IMR-90 (cell line): ENCODE data around the gene DENND1B. TPM values are rescaled to one million over a fixed set of nuclear protein-coding genes. Genes with fewer than 3 reads are reported as not detected.

Source experiments
- ATAC-seq: fragments of 200-7000 bp; cut with Tn5 transposase; 2 replicates; pipeline ENCODE4 v1.9.1; 2020; ENCODE audit warnings: low read depth, mild to moderate bottlenecking, moderate library complexity
- BruUV-seq: library from RNA; stranded (reverse); fragments of 400-500 nt; replicated peaks from 2 replicates; lab custom pipeline; 2021; lab: Mats Ljungman, UMichigan
- CTCF ChIA-PET: fragments of 300-600 bp; formaldehyde crosslinking; extraction: SDS; loops from one replicate; lab custom pipeline; 2021; ENCODE audit warnings: antibody characterized with exemption; lab: Yijun Ruan, JAX
- POLR2A ChIA-PET: fragments of 300-600 bp; sonication (Branson Sonifier 250); formaldehyde crosslinking; loops from one replicate; lab custom pipeline; 2022; ENCODE audit warnings: antibody characterized with exemption; ENCODE audit not compliant: unreplicated experiment; lab: Charles Lee
- DNase-seq: peaks from one replicate; pipeline ENCODE4 v3.0.0; 2013
- H2AFZ ChIP-seq: replicated peaks from 2 replicates; pipeline ENCODE3; 2013; ENCODE audit warnings: low read length, mild to moderate bottlenecking; ENCODE audit not compliant: poor library complexity
- H2AK5ac ChIP-seq: 2 replicates; pipeline ENCODE4 v1.6.1; 2013; ENCODE audit warnings: low read depth, low read length, inconsistent platforms
- H2AK9ac ChIP-seq: replicated peaks from 2 replicates; pipeline ENCODE3; 2013; ENCODE audit warnings: mild to moderate bottlenecking, low read depth, low read length, moderate library complexity; ENCODE audit not compliant: poor library complexity
- H2BK120ac ChIP-seq: 2 replicates; pipeline ENCODE4 v1.6.1; 2013; ENCODE audit warnings: low read depth, low read length, inconsistent platforms
- H2BK15ac ChIP-seq: 3 replicates; pipeline ENCODE4 v1.6.1; 2013; ENCODE audit warnings: low read depth, low read length, inconsistent platforms
- H2BK20ac ChIP-seq: 2 replicates; pipeline ENCODE4 v1.6.1; 2013; ENCODE audit warnings: low read depth, mild to moderate bottlenecking, inconsistent platforms, low read length, moderate library complexity
- H2BK5ac ChIP-seq: 2 replicates; pipeline ENCODE4 v1.6.1; 2013; ENCODE audit warnings: mild to moderate bottlenecking, low read depth, low read length, inconsistent platforms; ENCODE audit not compliant: poor library complexity, severe bottlenecking
- H3K14ac ChIP-seq: replicated peaks from 2 replicates; pipeline ENCODE4 v1.6.1; 2013; ENCODE audit warnings: low read depth, low read length, inconsistent platforms
- H3K18ac ChIP-seq: 2 replicates; pipeline ENCODE4 v1.6.1; 2013; ENCODE audit warnings: low read depth, low read length, control low read depth
- H3K23ac ChIP-seq: 2 replicates; pipeline ENCODE4 v1.6.1; 2013; ENCODE audit warnings: low read depth, low read length, inconsistent platforms
- H3K27ac ChIP-seq: 2 replicates; pipeline ENCODE4 v1.5.1; 2013; ENCODE audit warnings: mild to moderate bottlenecking, control low read depth, low read length; ENCODE audit not compliant: insufficient read depth
- H3K27me3 ChIP-seq: 2 replicates; pipeline ENCODE4 v1.6.1; 2013; ENCODE audit warnings: low read length; ENCODE audit not compliant: control insufficient read depth, insufficient read depth
- H3K36me3 ChIP-seq: 2 replicates; pipeline ENCODE4 v1.6.1; 2013; ENCODE audit warnings: low read length, mixed read lengths; ENCODE audit not compliant: control insufficient read depth, insufficient read depth
- H3K4ac ChIP-seq: 2 replicates; pipeline ENCODE4 v1.6.1; 2013; ENCODE audit warnings: low read depth, low read length, inconsistent platforms
- H3K4me1 ChIP-seq: 2 replicates; pipeline ENCODE4 v1.6.1; 2013; ENCODE audit warnings: low read length, mixed read lengths; ENCODE audit not compliant: control insufficient read depth, insufficient read depth
- H3K4me2 ChIP-seq: 2 replicates; pipeline ENCODE4 v1.6.1; 2013; ENCODE audit warnings: low read depth, mild to moderate bottlenecking, control low read depth, low read length, moderate library complexity
- H3K4me3 ChIP-seq: 2 replicates; pipeline ENCODE4 v1.5.1; 2013; ENCODE audit warnings: low read depth, mild to moderate bottlenecking, control low read depth, low read length, moderate library complexity; ENCODE audit not compliant: insufficient read depth
- H3K56ac ChIP-seq: 2 replicates; pipeline ENCODE4 v1.6.1; 2013; ENCODE audit warnings: low read length, inconsistent platforms; ENCODE audit not compliant: insufficient read depth; ENCODE audit errors: extremely low read depth
- H3K79me1 ChIP-seq, 2 experiments: 2 replicates each; pipeline ENCODE4 v1.6.1; 2013; ENCODE audit warnings: low read length in 2 of 2, inconsistent platforms in 1 of 2, low read depth in 1 of 2
- H3K9ac ChIP-seq: 2 replicates; pipeline ENCODE4 v1.6.1; 2013; ENCODE audit warnings: low read depth, low read length, control low read depth
- H3K9me1 ChIP-seq: 2 replicates; pipeline ENCODE4 v1.6.1; 2013; ENCODE audit warnings: low read length, inconsistent platforms; ENCODE audit not compliant: insufficient read depth
- H3K9me3 ChIP-seq: 2 replicates; pipeline ENCODE4 v1.6.1; 2013; ENCODE audit warnings: low read length; ENCODE audit not compliant: control insufficient read depth, insufficient read depth
- H4K20me1 ChIP-seq: 2 replicates; pipeline ENCODE4 v1.6.1; 2013; ENCODE audit warnings: low read length, inconsistent platforms; ENCODE audit not compliant: insufficient read depth
- H4K5ac ChIP-seq: 2 replicates; pipeline ENCODE4 v1.6.1; 2013; ENCODE audit warnings: mild to moderate bottlenecking, low read depth, low read length, control low read depth
- H4K8ac ChIP-seq, 2 experiments: 2 replicates each; pipeline ENCODE4 v1.6.1; 2013; ENCODE audit warnings: low read depth in 2 of 2, low read length in 2 of 2, control low read depth in 1 of 2, inconsistent platforms in 1 of 2
- H4K91ac ChIP-seq: 2 replicates; pipeline ENCODE4 v1.6.1; 2013; ENCODE audit warnings: low read depth, low read length, inconsistent platforms; ENCODE audit not compliant: insufficient read depth
- BHLHE40 ChIP-seq: fragments of 150-350 bp; IDR thresholded peaks from 2 replicates; pipeline ENCODE4 v1.6.1; 2016; ENCODE audit warnings: mild to moderate bottlenecking, low read depth, low read length
- CEBPB ChIP-seq: IDR thresholded peaks from 2 replicates; pipeline ENCODE4 v1.6.1; 2012; ENCODE audit warnings: low read depth, low read length, improper control_type of control experiment
- ELK1 ChIP-seq: fragments of 150-350 bp; IDR thresholded peaks from 2 replicates; pipeline ENCODE4 v1.6.1; 2016; ENCODE audit warnings: low read depth, mild to moderate bottlenecking, low read length, moderate library complexity, borderline replicate concordance
- FOS ChIP-seq: fragments of 150-350 bp; IDR thresholded peaks from 2 replicates; pipeline ENCODE4 v1.6.1; 2016; ENCODE audit warnings: low read depth, low read length
- MAZ ChIP-seq: IDR thresholded peaks from 2 replicates; pipeline ENCODE4 v1.6.1; 2012; ENCODE audit warnings: low read depth, mild to moderate bottlenecking, low read length, improper control_type of control experiment, moderate library complexity, borderline replicate concordance
- MXI1 ChIP-seq: IDR thresholded peaks from 2 replicates; pipeline ENCODE4 v1.6.1; 2012; ENCODE audit warnings: low read depth, mild to moderate bottlenecking, low read length, moderate library complexity, borderline replicate concordance
- NFE2L2 ChIP-seq: fragments of 150-350 bp; IDR thresholded peaks from 2 replicates; pipeline ENCODE4 v1.6.1; 2016; ENCODE audit warnings: low read depth, mild to moderate bottlenecking, low read length
- RAD21 ChIP-seq: IDR thresholded peaks from 2 replicates; pipeline ENCODE4 v1.6.1; 2012; ENCODE audit warnings: low read length, improper control_type of control experiment
- RCOR1 ChIP-seq: IDR thresholded peaks from 2 replicates; pipeline ENCODE4 v1.6.1; 2012; ENCODE audit warnings: mild to moderate bottlenecking, low read length, improper control_type of control experiment; ENCODE audit not compliant: insufficient replicate concordance
- SMC3 ChIP-seq: fragments of 150-350 bp; IDR thresholded peaks from 2 replicates; pipeline ENCODE4 v1.6.1; 2016; ENCODE audit warnings: low read depth, mild to moderate bottlenecking, antibody characterized with exemption, low read length, moderate library complexity
- WGBS, 2 experiments: methylation state at CpG; one replicate each; pipeline versions ENCODE4 v1.1.5 to v1.1.7; 2013; ENCODE audit warnings: missing lambda C conversion rate in 2 of 2; ENCODE audit not compliant: insufficient read length in 1 of 2; ENCODE audit errors: extremely low coverage in 2 of 2; 5-methylcytosine and 5-hydroxymethylcytosine counted together
- dilution Hi-C: fragments of 300-500 bp; cut with HindIII; formaldehyde crosslinking; loops from one replicate; pipeline ENCODE4 v1.14.3; 2018; ENCODE audit warnings: low sequenced_read_pairs; ENCODE audit not compliant: unreplicated experiment
- in situ Hi-C: fragments of 300-500 bp; cut with MboI; formaldehyde crosslinking; loops from 3 replicates; pipeline ENCODE4 v1.14.3; 2019; ENCODE audit warnings: low sequenced_read_pairs, inconsistent platforms, mixed read lengths
- intact Hi-C: fragments of 100-400 bp; cut with micrococcal nuclease; formaldehyde crosslinking; loops from 2 replicates; pipeline ENCODE4 v1.10.0; 2022
- polyA plus RNA-seq, 3 experiments: library from polyadenylated mRNA; depleted of rRNA; stranded (reverse); fragments of >200 nt; gene quantifications; 2 replicates each; pipeline ENCODE4 v1.2.3, GENCODE V29; 2012; ENCODE audit warnings: low replicate concordance in 1 of 3
- total RNA-seq: library from RNA; depleted of rRNA; stranded (reverse); fragments of >200 nt; gene quantifications from 2 replicates; pipeline ENCODE4 v1.2.3, GENCODE V29; 2012

Gene DENND1B
- total and polyA plus RNA-seq, 2 of the 4 experiments (the other 2 are of a cell fraction) = 4.0 to 24.2 TPM

GRCh38 chr1:197620714-197621163 lies 154.5 kb downstream of the DENND1B start:
- no peaks in the 10 kb centered on the region for H3K9me3 ChIP-seq
- no peaks in the 10 kb centered on the region for H3K9me1 ChIP-seq
- H4K8ac ChIP-seq = no peak overlapping the region
- no peak overlapping the region for H3K18ac ChIP-seq
- 82% methylated on average over 3 of the region's 5 CpGs; no CpG with 5 or more reads in 1 of the 2 experiments for WGBS, 2 experiments
- POLR2A ChIA-PET = no interaction called here
- no peaks in the 10 kb centered on the region for H3K27me3 ChIP-seq
- no TSS peak for BruUV-seq
- no peak overlapping the region for H3K4me2 ChIP-seq
- CTCF ChIA-PET = interaction anchor here (0.5 kb wide), 1 partner anchor 1802 kb away, joined by 3 read pairs; no protein-coding TSS in a partner anchor
- no peak overlapping the region for H3K4me3 ChIP-seq
- DNase-seq = no peak
- 0 out of 2 replicates have a peak, but pooled peaks cover 2% of the 10 kb centered on the region for H3K4me1 ChIP-seq
- H4K5ac ChIP-seq = no peak overlapping the region
- H2AFZ ChIP-seq = no peak overlapping the region
- H3K56ac ChIP-seq = no peak overlapping the region
- H2BK5ac ChIP-seq = no peak overlapping the region
- H3K36me3 ChIP-seq = no peaks in the 10 kb centered on the region
- in situ Hi-C loops (loop anchor here (25.0 kb wide), 1 partner anchor 842 kb away; no protein-coding TSS in a partner anchor), intact Hi-C loops (no loop called here), dilution Hi-C loops (no loop called here)
- no peak overlapping the region for H2AK9ac ChIP-seq
- H3K27ac ChIP-seq = no peak overlapping the region
- no peak overlapping the region for H2BK120ac ChIP-seq
- no peak overlapping the region for H3K14ac ChIP-seq
- no peaks in the 10 kb centered on the region for H4K20me1 ChIP-seq
- H2BK20ac ChIP-seq = no peak overlapping the region
- no peak for ATAC-seq
- H2BK15ac ChIP-seq = no peak overlapping the region
- H4K91ac ChIP-seq = no peak overlapping the region
- H3K4ac ChIP-seq = no peak overlapping the region
- H2AK5ac ChIP-seq = no peak overlapping the region
- no peak overlapping the region for H3K23ac ChIP-seq
- no peak overlapping the region for H3K9ac ChIP-seq
- peaks cover 0 to 3% of the 10 kb centered on the region in 2 experiments; a peak in 1 of 4 replicates for H3K79me1 ChIP-seq
- no peak for TF ChIP-seq MAZ
- no peak for TF ChIP-seq RCOR1
- TF ChIP-seq CEBPB = no peak
- TF ChIP-seq BHLHE40 = no peak
- no peak for TF ChIP-seq NFE2L2
- TF ChIP-seq ELK1 = no peak
- TF ChIP-seq RAD21 = no peak
- TF ChIP-seq FOS = no peak
- no peak for TF ChIP-seq SMC3
- TF ChIP-seq MXI1 = no peak
